ENCODE measurements around the gene SAMD9. TPM values are rescaled to one million over a fixed set of nuclear protein-coding genes. Genes with fewer than 3 reads are reported as not detected.

Gene SAMD9
- total RNA-seq, 2 experiments from 2014 or later: 65.4 to 66.5 TPM

Other genes with a start within 250 kb of the SAMD9 start
- gene SAMD9L, start 30.4 kb upstream of the SAMD9 start, total RNA-seq: 100 to 1,000 TPM in 1 of 2 experiments, 10 to 100 TPM in 1; 99.2 to 107 TPM
- gene HEPACAM2, start 108.5 kb upstream of the SAMD9 start, total RNA-seq: not detected
- 10 to 100 TPM; 22.6 to 24.4 TPM for gene VPS50, start 114.4 kb upstream of the SAMD9 start, total RNA-seq

Data from activated naive CD8-positive, alpha-beta T cell treated with anti-CD3 and anti-CD28 coated beads, Interleukin-2, amount 10 ng/mL, durations not matched to agents 7 days and 5 days (primary cell).